Loucy (cell line): Measurements from ENCODE around the gene SLC5A2.

Source experiments
- H2AFZ ChIP-seq: fragments of 200-600 bp; sonication (generic); 2 replicates; pipeline ENCODE4 v1.6.0; 2016; ENCODE audit warnings: antibody characterized with exemption, mild to moderate bottlenecking, low read length, moderate library complexity
- H3F3A ChIP-seq: fragments of 200-600 bp; 2 replicates; pipeline ENCODE4 v1.6.0; 2016; ENCODE audit warnings: antibody characterized with exemption, low read depth, mild to moderate bottlenecking
- H3K27me3 ChIP-seq: fragments of 200-600 bp; sonication (generic); 2 replicates; pipeline ENCODE4 v1.6.1; 2014; ENCODE audit warnings: low read length, mild to moderate bottlenecking; ENCODE audit not compliant: insufficient read depth, poor library complexity, severe bottlenecking
- H3K36me3 ChIP-seq: fragments of 200-600 bp; sonication (generic); 2 replicates; pipeline ENCODE4 v1.6.1; 2016; ENCODE audit warnings: low read length; ENCODE audit not compliant: insufficient read depth
- H3K4me1 ChIP-seq: fragments of 200-600 bp; sonication (generic); 2 replicates; pipeline ENCODE4 v1.5.1; 2014; ENCODE audit warnings: low read length, mild to moderate bottlenecking; ENCODE audit not compliant: insufficient read depth, poor library complexity, severe bottlenecking
- H3K4me2 ChIP-seq: fragments of 200-600 bp; sonication (generic); 2 replicates; pipeline ENCODE4 v1.6.0; 2014; ENCODE audit warnings: antibody characterized with exemption, low read length, low read depth, mild to moderate bottlenecking; ENCODE audit not compliant: poor library complexity, severe bottlenecking
- H3K4me3 ChIP-seq: fragments of 200-600 bp; sonication (generic); 2 replicates; pipeline ENCODE4 v1.5.1; 2014; ENCODE audit warnings: low read length, mild to moderate bottlenecking, mixed read lengths; ENCODE audit not compliant: poor library complexity, severe bottlenecking
- H3K79me2 ChIP-seq: fragments of 200-600 bp; sonication (generic); 2 replicates; pipeline ENCODE4 v1.6.1; 2014; ENCODE audit warnings: low read length; ENCODE audit not compliant: insufficient read depth
- H3K9ac ChIP-seq: fragments of 200-600 bp; sonication (generic); 2 replicates; pipeline ENCODE4 v1.6.0; 2014; ENCODE audit warnings: mild to moderate bottlenecking, low read depth, low read length, moderate library complexity; ENCODE audit not compliant: poor library complexity, severe bottlenecking
- H3K9me2 ChIP-seq: fragments of 200-600 bp; sonication (generic); replicated peaks from 2 replicates; pipeline ENCODE4 v1.6.1; 2016; ENCODE audit warnings: low read depth, low read length, mixed read lengths
- H3K9me3 ChIP-seq: fragments of 200-600 bp; sonication (generic); 2 replicates; pipeline ENCODE4 v1.6.1; 2014; ENCODE audit warnings: mild to moderate bottlenecking, antibody characterized with exemption, low read length, low read depth; ENCODE audit not compliant: insufficient read depth
- H4K20me1 ChIP-seq: fragments of 200-600 bp; sonication (generic); 2 replicates; pipeline ENCODE4 v1.6.0; 2014; ENCODE audit warnings: antibody characterized with exemption, low read length, mild to moderate bottlenecking; ENCODE audit not compliant: insufficient read depth, poor library complexity, severe bottlenecking
- CTCF ChIP-seq: fragments of 200-600 bp; sonication (generic); conservative IDR thresholded peaks from 2 replicates; pipeline ENCODE4 v1.5.1; 2014; ENCODE audit warnings: mild to moderate bottlenecking, antibody characterized with exemption, low read length
- EZH2phosphoT487 ChIP-seq: fragments of 200-600 bp; IDR thresholded peaks from 2 replicates; pipeline ENCODE4 v1.6.1; 2018; ENCODE audit warnings: antibody characterized with exemption, mild to moderate bottlenecking, moderate library complexity, borderline replicate concordance

Gene SLC5A2

GRCh38 chr16:31529108-31529936 is 46.4 kb downstream of the SLC5A2 start:
- H3K4me1 ChIP-seq = peaks cover 37% of the 10 kb centered on the region
- no peaks in the 10 kb centered on the region for H3K9me2 ChIP-seq
- H3K79me2 ChIP-seq = no peaks in the 10 kb centered on the region
- no peaks in the 10 kb centered on the region for H3K27me3 ChIP-seq
- no peaks in the 10 kb centered on the region for H3K9me3 ChIP-seq
- H3K36me3 ChIP-seq = no peaks in the 10 kb centered on the region
- peak overlapping the region; percentile 27 for H3K9ac ChIP-seq
- no peaks in the 10 kb centered on the region for H3F3A ChIP-seq
- no peak overlapping the region for H3K4me2 ChIP-seq
- H3K4me3 ChIP-seq = no peak overlapping the region
- peak overlapping the region; percentile 35; the same call in 1 of the 2 replicates for H2AFZ ChIP-seq
- no peak for TF ChIP-seq EZH2phosphoT487
- TF ChIP-seq CTCF = no peak
- H4K20me1 ChIP-seq = no peaks in the 10 kb centered on the region

GRCh38 chr16:31529937-31530312 is 47.0 kb downstream of the SLC5A2 start:
- H3F3A ChIP-seq = no peaks in the 10 kb centered on the region
- peaks cover 36% of the 10 kb centered on the region for H3K4me1 ChIP-seq
- no peak overlapping the region for H3K9ac ChIP-seq
- H3K27me3 ChIP-seq = no peaks in the 10 kb centered on the region
- no peak overlapping the region for H3K4me2 ChIP-seq
- no peaks in the 10 kb centered on the region for H3K79me2 ChIP-seq
- H3K4me3 ChIP-seq = no peak overlapping the region
- H3K36me3 ChIP-seq = no peaks in the 10 kb centered on the region
- no peak overlapping the region for H2AFZ ChIP-seq
- no peaks in the 10 kb centered on the region for H3K9me2 ChIP-seq
- no peaks in the 10 kb centered on the region for H3K9me3 ChIP-seq
- no peaks in the 10 kb centered on the region for H4K20me1 ChIP-seq
- TF ChIP-seq CTCF (no peak), EZH2phosphoT487 (no peak)

- Histone ChIP-seq H3K9ac (no peak overlapping the region), H3K9me3 (no peaks in the 10 kb centered on the region), H3K27me3 (no peaks in the 10 kb centered on the region), H4K20me1 (no peaks in the 10 kb centered on the region), H3F3A (no peaks in the 10 kb centered on the region), H2AFZ (no peak overlapping the region), H3K79me2 (no peaks in the 10 kb centered on the region), H3K4me2 (no peak overlapping the region), H3K36me3 (no peaks in the 10 kb centered on the region), H3K4me1 (peaks cover 40% of the 10 kb centered on the region), H3K9me2 (no peaks in the 10 kb centered on the region), H3K4me3 (no peak overlapping the region)
- TF ChIP-seq EZH2phosphoT487 (no peak), CTCF (no peak)
These were observed 47.5 kb downstream of the SLC5A2 start for GRCh38 chr16:31530405-31530804.
